Heart left ventricle (tissue), 16 donors: ENCODE results near the gene DAPL1. TPM values are rescaled to one million over a fixed set of nuclear protein-coding genes. Genes with fewer than 3 reads are reported as not detected.

ENCODE experiments used
- ATAC-seq, 4 donors: fragments of 200-7000 bp; cut with Tn5 transposase; one replicate each; pipeline ENCODE4 v1.9.1; 2020 to 2022; ENCODE audit warnings: moderate library complexity in 4 of 4, mild to moderate bottlenecking in 3 of 4, moderate number of reproducible peaks in 1 of 4
- DNase-seq, 5 donors: peaks; one replicate each; pipeline ENCODE4 v3.0.0-alpha.2; 2020
- H3K27ac ChIP-seq, 12 donors: fragments of 200-600 bp; sonication (generic) in 4 of 12; one replicate each; pipeline versions ENCODE4 v1.5.0 to v1.8.0; 2016 to 2022; ENCODE audit warnings: mild to moderate bottlenecking in 2 of 12
- H3K27me3 ChIP-seq, 9 donors: fragments of 200-600 bp; sonication (generic) in 2 of 9; one replicate each; pipeline versions ENCODE4 v1.5.1 to v1.8.0; 2016 to 2022; ENCODE audit warnings: mild to moderate bottlenecking in 3 of 9
- H3K36me3 ChIP-seq, 9 donors: fragments of 200-600 bp; sonication (generic) in 2 of 9; one replicate each; pipeline versions ENCODE4 v1.5.0 to v1.8.0; 2018 to 2022; ENCODE audit warnings: mild to moderate bottlenecking in 2 of 9
- H3K4me1 ChIP-seq, 12 donors: fragments of 200-600 bp; sonication (generic) in 4 of 12; one replicate each; pipeline versions ENCODE4 v1.5.0 to v1.8.0; 2016 to 2022; ENCODE audit warnings: mild to moderate bottlenecking in 3 of 12
- H3K4me3 ChIP-seq, 12 donors: fragments of 200-600 bp; sonication (generic) in 4 of 12; one replicate each; pipeline versions ENCODE4 v1.5.0 to v1.8.0; 2017 to 2022; ENCODE audit warnings: mild to moderate bottlenecking in 9 of 12, moderate library complexity in 4 of 12
- H3K9me3 ChIP-seq, 12 donors: fragments of 200-600 bp; sonication (generic) in 4 of 12; one replicate each; pipeline versions ENCODE4 v1.5.0 to v1.8.0; 2016 to 2022; ENCODE audit warnings: mild to moderate bottlenecking in 1 of 12
- CTCF ChIP-seq, 12 donors: fragments of 200-600 bp; sonication (generic) in 4 of 12; IDR thresholded peaks; one replicate each; pipeline versions ENCODE4 v1.5.0 to v1.8.0; 2018 to 2022; ENCODE audit warnings: antibody characterized with exemption in 12 of 12, mild to moderate bottlenecking in 5 of 12
- POLR2A ChIP-seq, 2 donors: fragments of 450-650 bp; IDR thresholded peaks; one replicate each; pipeline ENCODE4 v1.6.1; 2017; ENCODE audit warnings: antibody characterized with exemption in 2 of 2, mild to moderate bottlenecking in 2 of 2, moderate library complexity in 2 of 2
- WGBS, 4 donors: extraction: QIAGEN DNeasy Blood & Tissue Kit in 2 of 4; methylation state at CpG; one replicate each; pipeline versions ENCODE4 v1.1.5 to v1.1.7; 2013 to 2018; 5-methylcytosine and 5-hydroxymethylcytosine counted together
- intact Hi-C, 10 donors: fragments of 100-400 bp; cut with DNase I; formaldehyde crosslinking; loops; one replicate each; pipeline versions ENCODE4 v1.11.1 to v1.14.2; 2022
- polyA plus RNA-seq, 2 donors: library from polyadenylated mRNA; stranded (reverse); fragments of 200-250 nt; gene quantifications; one replicate each; pipeline ENCODE4 v1.2.3, GENCODE V29; 2013
- total RNA-seq, 9 donors: library from RNA; depleted of rRNA in 2 of 9; stranded (reverse); fragments of >200 nt in 2 of 9; fragmentation: NEBNext Ultra II Directional in 3 of 9; extraction: Animal tissue kit (Norgen Biotek cat#: 25700) in 3 of 9; gene quantifications; one replicate each; pipeline versions ENCODE4 v1.1.0 to v1.2.4, GENCODE V29; 2016 to 2023
- donor health status: ischemic (EF 13 %, LVEDD 7.1; RV severe dilation, severe dysfunction).
- donor health status: healthy with polysubstance abuse.
- donor health status: DM: no; HTN: yes; CAD: no.
- donor health status: DM: no; HTN: no; CAD: no.
- donor health status: ischemic (EF 25% LVEDD 6.9; RV normal size, moderate dysfunction).
- donor health status: ischemic (EF 25% LVEDD 5.7; RV mildly dilated, moderate dysfunction).
- donor health status: healthy.
- donor health status: DM: yes; HTN: yes; CAD: no.
- donor health status: ischemic (EF 35%, LVEDD 5.7; RV mildly dilated, moderate dysfunction).
- donor health status: nonischemic (EF 11% LVEDD 7.7; RV severe dilation, severe dysfunction).
- donor health status: DM: yes; HTN: yes; CAD: no.
- donor health status: PGD.
- donor health status: ischemic (EF 29% LVEDD 5.4; RV normal size, mild dysfunction).
- donor health status: nonischemic (EF 23%, LVEDD 6.1; RV moderate dilation, normal function).

DAPL1 gene
- total and polyA plus RNA-seq, 11 donors = 1.3 TPM; not detected in 10

DNA sequence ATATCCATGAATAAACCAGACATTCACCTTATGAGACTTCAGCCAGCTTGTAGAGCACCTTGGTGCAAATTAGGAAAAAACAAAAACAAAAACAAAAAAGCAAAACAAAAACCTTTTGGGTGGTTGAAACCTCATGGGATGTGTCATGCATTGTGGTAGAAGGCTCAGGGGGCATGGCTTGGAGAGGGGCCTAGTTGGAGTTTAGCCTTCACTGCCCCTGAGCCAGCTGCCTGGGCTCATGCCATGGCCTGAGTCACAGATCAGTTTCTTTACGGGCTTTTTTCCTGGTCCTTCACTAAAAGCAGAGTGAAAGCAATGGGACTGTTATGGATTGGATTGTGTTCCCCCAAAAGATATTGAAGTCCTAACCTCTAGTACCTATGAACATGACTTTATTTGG lies 22.0 kb upstream of the DAPL1 start:
- WGBS, 4 donors = 72 to 93% (median 79%) methylated on average over 1 of the region's 1 CpG
- DNase-seq (no peak), ATAC-seq (no peak)
- TF ChIP-seq POLR2A (IDR thresholded peaks at IDR 0.05) (no peak), CTCF (IDR thresholded peaks at IDR 0.05) (no peak)
- H3K27ac ChIP-seq = no peak overlapping the region
- no peaks in the 10 kb centered on the region for H3K36me3 ChIP-seq
- H3K9me3 ChIP-seq = no peaks in the 10 kb centered on the region
- H3K4me3 ChIP-seq = no peak overlapping the region
- H3K27me3 ChIP-seq = no peaks in the 10 kb centered on the region
- intact Hi-C loops = no loop called here
- H3K4me1 ChIP-seq = no peaks in the 10 kb centered on the region

DNA sequence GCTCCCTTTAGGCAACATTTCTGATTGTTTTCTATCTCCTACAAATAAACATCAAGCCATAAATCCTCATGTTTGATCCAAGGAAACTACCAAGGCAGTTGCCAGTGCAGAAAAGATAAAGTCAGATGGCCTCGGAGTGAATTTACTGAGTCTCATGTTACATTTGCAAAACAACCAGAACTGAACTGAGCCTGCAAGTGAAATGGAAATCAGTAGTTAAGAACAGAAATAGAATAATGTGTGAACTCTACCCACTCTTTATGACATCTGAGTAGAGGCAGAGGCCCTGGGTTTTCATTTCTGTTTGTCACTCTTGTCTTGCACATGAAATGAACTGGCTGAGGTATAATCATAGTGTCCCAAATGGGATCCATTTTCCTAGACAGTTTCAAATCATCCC lies 20.4 kb upstream of the DAPL1 start:
- no peaks in the 10 kb centered on the region for H3K9me3 ChIP-seq
- H3K4me3 ChIP-seq = no peak overlapping the region
- WGBS, 4 donors = 61 to 80% (median 74%) methylated on average over 1 of the region's 1 CpG
- TF ChIP-seq POLR2A (IDR thresholded peaks at IDR 0.05) (no peak), CTCF (IDR thresholded peaks at IDR 0.05) (no peak)
- ATAC-seq = no peak
- DNase-seq = no peak
- H3K4me1 ChIP-seq = peaks cover 0 to 6% (median 0%) of the 10 kb centered on the region in 12 donors
- no peak overlapping the region for H3K27ac ChIP-seq
- H3K36me3 ChIP-seq = no peaks in the 10 kb centered on the region
- intact Hi-C loops = no loop called here
- H3K27me3 ChIP-seq = no peaks in the 10 kb centered on the region

DNA sequence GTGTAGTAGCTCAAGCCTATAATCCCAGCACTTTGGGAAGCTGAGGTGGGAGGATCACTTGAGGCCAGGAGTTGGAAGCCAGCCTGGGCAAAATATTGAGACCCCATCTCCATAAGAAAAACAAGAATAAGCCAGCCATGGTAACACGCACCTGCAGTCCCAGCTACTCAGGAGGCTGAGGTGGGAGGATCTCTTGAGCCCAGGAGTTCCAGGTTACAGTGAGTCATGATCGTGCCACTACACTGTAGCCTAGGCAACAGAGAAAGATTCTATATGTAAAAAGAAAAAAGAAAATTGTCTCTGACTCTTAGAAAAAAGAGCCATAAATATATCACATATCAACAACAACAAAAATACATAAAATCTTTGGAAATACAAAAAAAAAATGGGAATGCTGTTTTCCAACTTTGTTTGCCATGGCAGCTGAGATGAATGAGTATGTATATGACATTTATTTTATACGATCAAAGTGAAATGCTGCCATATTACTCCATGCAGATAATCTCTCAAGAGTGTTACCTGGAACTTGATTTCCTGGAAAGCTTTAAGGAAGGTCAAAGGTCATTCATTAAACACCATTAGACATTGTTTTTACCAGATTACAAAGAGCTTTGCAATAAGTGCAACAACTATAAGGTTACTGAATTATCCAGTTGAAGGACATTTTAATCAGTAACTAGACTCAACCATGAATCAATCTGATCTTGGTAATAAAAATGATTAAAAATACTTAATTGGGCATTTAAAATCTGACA lies 19.7 kb upstream of the DAPL1 start:
- Histone ChIP-seq H3K36me3 (no peaks in the 10 kb centered on the region), H3K4me1 (peaks cover 0 to 6% (median 0%) of the 10 kb centered on the region in 12 donors), H3K27me3 (no peaks in the 10 kb centered on the region), H3K4me3 (no peak overlapping the region), H3K9me3 (no peaks in the 10 kb centered on the region), H3K27ac (no peak overlapping the region)
- intact Hi-C loops = no loop called here
- TF ChIP-seq CTCF (IDR thresholded peaks at IDR 0.05) (no peak), POLR2A (IDR thresholded peaks at IDR 0.05) (no peak)
- WGBS, 4 donors = 93 to 97% (median 96%) methylated on average over 3 of the region's 3 CpGs
- ATAC-seq = no peak
- DNase-seq = no peak

DNA sequence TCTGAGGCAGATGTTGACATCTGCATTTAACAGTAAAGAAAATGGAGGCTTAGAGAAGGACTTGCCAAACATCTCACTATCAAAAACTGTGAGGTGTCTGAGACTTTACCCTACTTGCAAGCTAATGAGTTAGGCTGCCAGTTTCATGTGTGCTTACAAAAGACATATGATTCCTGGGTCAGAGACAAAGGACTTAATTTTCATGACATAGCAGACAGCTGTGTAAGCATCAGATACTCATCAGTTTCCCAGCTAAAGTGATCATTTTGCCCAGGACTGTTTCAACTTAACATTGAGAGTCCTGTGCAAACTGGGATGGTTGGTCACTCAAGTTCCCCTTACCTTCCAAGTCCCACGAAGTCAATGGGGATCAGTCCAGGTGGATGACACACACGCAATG lies 18.9 kb upstream of the DAPL1 start:
- H3K4me3 ChIP-seq = no peak overlapping the region
- ATAC-seq (no peak), DNase-seq (no peak)
- TF ChIP-seq CTCF (IDR thresholded peaks at IDR 0.05) (no peak), POLR2A (IDR thresholded peaks at IDR 0.05) (no peak)
- intact Hi-C loops = no loop called here
- H3K27me3 ChIP-seq = no peaks in the 10 kb centered on the region
- H3K9me3 ChIP-seq = no peaks in the 10 kb centered on the region
- WGBS, 4 donors = 85 to 97% (median 93%) methylated on average over 2 of the region's 2 CpGs
- H3K4me1 ChIP-seq = peaks cover 0 to 6% (median 0%) of the 10 kb centered on the region in 12 donors
- H3K27ac ChIP-seq = no peak overlapping the region
- no peaks in the 10 kb centered on the region for H3K36me3 ChIP-seq
